WTC11 (cell line): Measurements from ENCODE around the gene IP6K3. TPM values are rescaled to one million over a fixed set of nuclear protein-coding genes. Genes with fewer than 3 reads are reported as not detected.

Experiments
- ATAC-seq: fragments of 200-7000 bp; cut with Tn5 transposase; 2 replicates; pipeline ENCODE4 v1.10.0; 2021; ENCODE audit warnings: mild to moderate bottlenecking, moderate library complexity
- CTCF ChIA-PET: fragments of 300-600 bp; sonication (Branson Sonifier 250); formaldehyde crosslinking; loops from one replicate; lab custom pipeline; 2021; ENCODE audit warnings: antibody characterized with exemption; lab: Charles Lee
- POLR2A ChIA-PET: fragments of 350-600 bp; sonication (Branson Sonifier 250); formaldehyde crosslinking; loops from one replicate; lab custom pipeline; 2021; ENCODE audit warnings: antibody characterized with exemption; lab: Charles Lee
- DNase-seq: peaks from one replicate; pipeline ENCODE4 v3.0.0; 2021; ENCODE audit warnings: low spot score
- H3K27ac Mint-ChIP-seq: 2 replicates; pipeline ENCODE4 v1.8.0; 2021; ENCODE audit warnings: mixed read lengths
- H3K27me3 Mint-ChIP-seq: 2 replicates; pipeline ENCODE4 v1.8.0; 2021; ENCODE audit warnings: low read depth, mild to moderate bottlenecking, moderate library complexity, mixed read lengths
- H3K36me3 Mint-ChIP-seq: 2 replicates; pipeline ENCODE4 v1.8.0; 2021; ENCODE audit warnings: mixed read lengths
- H3K4me1 Mint-ChIP-seq: 2 replicates; pipeline ENCODE4 v1.8.0; 2022; ENCODE audit warnings: mixed read lengths
- H3K4me3 Mint-ChIP-seq: 2 replicates; pipeline ENCODE4 v1.8.0; 2021; ENCODE audit warnings: mild to moderate bottlenecking, moderate library complexity, mixed read lengths
- H3K9me3 Mint-ChIP-seq: 2 replicates; pipeline ENCODE4 v1.8.0; 2021; ENCODE audit warnings: mixed read lengths
- ATF3 ChIP-seq: sonication (generic); formaldehyde crosslinking; conservative IDR thresholded peaks from 2 replicates; pipeline ENCODE4 v1.8.1; 2022; ENCODE audit warnings: mild to moderate bottlenecking, missing genetic modification reagents
- CTCF ChIP-seq: fragments of 200-600 bp; IDR thresholded peaks from 2 replicates; pipeline ENCODE4 v1.8.0; 2022; ENCODE audit warnings: antibody characterized with exemption
- E2F5 ChIP-seq: sonication (generic); formaldehyde crosslinking; IDR thresholded peaks from 2 replicates; pipeline ENCODE4 v1.8.1; 2022; ENCODE audit warnings: mild to moderate bottlenecking, moderate library complexity, missing genetic modification reagents
- ELF4 ChIP-seq: sonication (generic); formaldehyde crosslinking; IDR thresholded peaks from 2 replicates; pipeline ENCODE4 v1.8.1; 2022; ENCODE audit warnings: low read depth, mild to moderate bottlenecking, moderate library complexity, missing genetic modification reagents
- GABPB1 ChIP-seq: sonication (generic); formaldehyde crosslinking; IDR thresholded peaks from 2 replicates; pipeline ENCODE4 v1.8.1; 2023; ENCODE audit warnings: mild to moderate bottlenecking, missing genetic modification reagents
- GRHL2 ChIP-seq: fragments of 250-450 bp; sonication (Bioruptor Pico); IDR thresholded peaks from 2 replicates; pipeline ENCODE4 v1.8.0; 2022; ENCODE audit warnings: mild to moderate bottlenecking, moderate library complexity; ENCODE audit not compliant: insufficient replicate concordance, severe bottlenecking
- GTF2I ChIP-seq: fragments of 250-450 bp; sonication (Bioruptor Pico); conservative IDR thresholded peaks from 2 replicates; pipeline ENCODE4 v1.4.0; 2021; ENCODE audit warnings: mild to moderate bottlenecking
- IRF1 ChIP-seq: sonication (generic); formaldehyde crosslinking; IDR thresholded peaks from 2 replicates; pipeline ENCODE4 v1.8.0; 2023; ENCODE audit warnings: missing genetic modification reagents
- JAZF1 ChIP-seq: fragments of 250-450 bp; sonication (Bioruptor Pico); IDR thresholded peaks from 2 replicates; pipeline ENCODE4 v1.9.0; 2021; ENCODE audit warnings: moderate library complexity, mild to moderate bottlenecking, inconsistent platforms
- MAX ChIP-seq: sonication (generic); formaldehyde crosslinking; IDR thresholded peaks from 2 replicates; pipeline ENCODE4 v1.8.0; 2022; ENCODE audit warnings: mild to moderate bottlenecking, missing genetic modification reagents
- MLX ChIP-seq: sonication (generic); formaldehyde crosslinking; IDR thresholded peaks from 2 replicates; pipeline ENCODE4 v1.8.1; 2023; ENCODE audit warnings: mild to moderate bottlenecking, missing genetic modification reagents, moderate library complexity
- NFE2L1 ChIP-seq: sonication (generic); formaldehyde crosslinking; IDR thresholded peaks from 2 replicates; pipeline ENCODE4 v1.8.1; 2023; ENCODE audit warnings: missing genetic modification reagents
- NR2C2 ChIP-seq: sonication (generic); formaldehyde crosslinking; IDR thresholded peaks from 2 replicates; pipeline ENCODE4 v1.8.0; 2022; ENCODE audit warnings: mild to moderate bottlenecking, missing genetic modification reagents
- RELA ChIP-seq: sonication (generic); formaldehyde crosslinking; IDR thresholded peaks from 2 replicates; pipeline ENCODE4 v1.8.1; 2022; ENCODE audit warnings: missing genetic modification reagents, mild to moderate bottlenecking, borderline replicate concordance
- SOX15 ChIP-seq: fragments of 250-450 bp; sonication (Bioruptor Pico); IDR thresholded peaks from 2 replicates; pipeline ENCODE4 v1.9.0; 2021; ENCODE audit warnings: mild to moderate bottlenecking
- SP1 ChIP-seq: sonication (generic); formaldehyde crosslinking; conservative IDR thresholded peaks from 2 replicates; pipeline ENCODE4 v1.8.1; 2022; ENCODE audit warnings: missing genetic modification reagents
- ZMAT4 ChIP-seq: fragments of 250-450 bp; sonication (Bioruptor Pico); IDR thresholded peaks from 2 replicates; pipeline ENCODE4 v1.9.0; 2021; ENCODE audit warnings: mild to moderate bottlenecking
- ZNF121 ChIP-seq: sonication (generic); formaldehyde crosslinking; IDR thresholded peaks from 2 replicates; pipeline ENCODE4 v1.8.0; 2023; ENCODE audit warnings: missing genetic modification reagents
- ZNF317 ChIP-seq: sonication (generic); formaldehyde crosslinking; IDR thresholded peaks from 2 replicates; pipeline ENCODE4 v1.8.1; 2023; ENCODE audit warnings: low read depth, mild to moderate bottlenecking, moderate library complexity, missing genetic modification reagents, borderline replicate concordance
- ZNF671 ChIP-seq: fragments of 250-450 bp; sonication (Bioruptor Pico); IDR thresholded peaks from 2 replicates; pipeline ENCODE4 v1.8.0; 2021; ENCODE audit warnings: mild to moderate bottlenecking
- ZSCAN18 ChIP-seq: fragments of 250-450 bp; sonication (Bioruptor Pico); IDR thresholded peaks from 2 replicates; pipeline ENCODE4 v2.1.2; 2022; ENCODE audit warnings: mild to moderate bottlenecking, moderate library complexity
- total RNA-seq: library from RNA; stranded (reverse); gene quantifications from 3 replicates; pipeline ENCODE4 v1.2.3, GENCODE V29; 2021

Gene IP6K3
- total RNA-seq, 1 experiment from 2014 or later = 1.1 TPM

GRCh38 chr6:33721508-33721907, 25.2 kb downstream of the IP6K3 start:
- no peaks in the 10 kb centered on the region for H3K36me3 Mint-ChIP-seq
- ATAC-seq = no peak
- peaks cover 4% of the 10 kb centered on the region; the same call in 1 of the 2 replicates for H3K27me3 Mint-ChIP-seq
- TF ChIP-seq ATF3 = no peak
- TF ChIP-seq MLX (CRISPR knock-in tag) = no peak
- no peak for TF ChIP-seq NR2C2
- no peak for TF ChIP-seq IRF1 (CRISPR knock-in tag)
- no peak for TF ChIP-seq ZNF671 (CRISPR knock-in tag)
- no peak for TF ChIP-seq RELA (CRISPR knock-in tag)
- no peak for TF ChIP-seq SOX15 (CRISPR knock-in tag)
- TF ChIP-seq CTCF = no peak
- TF ChIP-seq ZMAT4 (CRISPR knock-in tag) = no peak
- TF ChIP-seq E2F5 = no peak
- no peak for TF ChIP-seq ELF4
- no peak for TF ChIP-seq JAZF1 (CRISPR knock-in tag)
- no peak for TF ChIP-seq SP1 (CRISPR knock-in tag)
- no peak for TF ChIP-seq GABPB1
- no peak for TF ChIP-seq ZNF317 (CRISPR knock-in tag)
- TF ChIP-seq ZSCAN18 (CRISPR knock-in tag) = no peak
- no peak for TF ChIP-seq MAX (CRISPR knock-in tag)
- H3K27ac Mint-ChIP-seq = no peak overlapping the region
- no peaks in the 10 kb centered on the region for H3K9me3 Mint-ChIP-seq
- no peak overlapping the region for H3K4me3 Mint-ChIP-seq
- ChIA-PET CTCF (interaction anchor here (2.1 kb wide), 2 partner anchors 10 to 50 kb away, joined by 9 to 25 read pairs; partner anchors contain the start of gene UQCC2), POLR2A (no interaction called here)
- no peak for DNase-seq
- H3K4me1 Mint-ChIP-seq = peaks cover 25% of the 10 kb centered on the region

- POLR2A ChIA-PET = no interaction called here
- H3K27me3 Mint-ChIP-seq = peaks cover 4% of the 10 kb centered on the region; the same call in 1 of the 2 replicates
Measured at GRCh38 chr6:33720998-33721397, 25.7 kb downstream of the IP6K3 start.

More at GRCh38 chr6:33720998-33721397, 25.7 kb downstream of the IP6K3 start:
- H3K36me3 Mint-ChIP-seq = no peaks in the 10 kb centered on the region
- H3K4me3 Mint-ChIP-seq = no peak overlapping the region
- no peak overlapping the region for H3K27ac Mint-ChIP-seq
- peaks cover 25% of the 10 kb centered on the region for H3K4me1 Mint-ChIP-seq
- TF ChIP-seq ZNF121 (CRISPR knock-in tag) (no peak), ELF4 (no peak), GRHL2 (CRISPR knock-in tag) (no peak), NFE2L1 (CRISPR knock-in tag) (no peak), GTF2I (CRISPR knock-in tag) (no peak)
- ATAC-seq (no peak), DNase-seq (no peak)
- CTCF ChIA-PET = no interaction called here
- no peaks in the 10 kb centered on the region for H3K9me3 Mint-ChIP-seq
